GM18867 (cell line): ENCODE measurements around the gene VMAC.
"Not testable (repeated sequence)": the region's sequence is repeated elsewhere in the genome, so short reads cannot be mapped to it uniquely, and the experiment has no call there.

ENCODE experiments used
- ATAC-seq: cut with Tn5 transposase; IDR thresholded peaks from one replicate; pipeline ENCODE4 v1.9.1; 2021; ENCODE audit warnings: mild to moderate bottlenecking, moderate library complexity; ENCODE audit not compliant: unreplicated experiment

The VMAC gene, protein sequence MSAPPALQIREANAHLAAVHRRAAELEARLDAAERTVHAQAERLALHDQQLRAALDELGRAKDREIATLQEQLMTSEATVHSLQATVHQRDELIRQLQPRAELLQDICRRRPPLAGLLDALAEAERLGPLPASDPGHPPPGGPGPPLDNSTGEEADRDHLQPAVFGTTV

GRCh38 chr19:5904352-5905113 is at the start of gene VMAC:
VMAC (plus strand) TSS chr19:5904872; CDS start chr19:5904891, 19 bp downstream.
- ATAC-seq: peak; percentile 74

DNA sequence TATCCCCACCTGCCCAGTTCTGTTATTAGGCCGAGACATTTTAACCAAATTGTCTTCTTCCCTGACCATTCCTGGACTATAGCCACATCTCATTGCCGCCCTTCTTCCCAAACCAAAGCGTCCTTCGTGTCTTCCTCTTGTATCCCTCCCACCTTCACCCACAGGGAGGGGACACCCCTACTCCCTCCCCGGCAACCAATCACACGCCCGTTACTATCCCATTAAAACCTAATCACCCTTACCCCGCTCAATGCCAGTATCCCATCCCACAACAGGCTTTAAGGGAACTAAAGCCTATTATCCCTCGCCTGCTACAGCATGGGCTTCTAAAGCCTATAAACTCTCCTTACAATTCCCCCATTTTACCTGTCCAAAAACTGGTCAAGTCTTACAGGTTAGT is 49.5 kb upstream of the VMAC start:
- ATAC-seq: not testable (repeated sequence)

DNA sequence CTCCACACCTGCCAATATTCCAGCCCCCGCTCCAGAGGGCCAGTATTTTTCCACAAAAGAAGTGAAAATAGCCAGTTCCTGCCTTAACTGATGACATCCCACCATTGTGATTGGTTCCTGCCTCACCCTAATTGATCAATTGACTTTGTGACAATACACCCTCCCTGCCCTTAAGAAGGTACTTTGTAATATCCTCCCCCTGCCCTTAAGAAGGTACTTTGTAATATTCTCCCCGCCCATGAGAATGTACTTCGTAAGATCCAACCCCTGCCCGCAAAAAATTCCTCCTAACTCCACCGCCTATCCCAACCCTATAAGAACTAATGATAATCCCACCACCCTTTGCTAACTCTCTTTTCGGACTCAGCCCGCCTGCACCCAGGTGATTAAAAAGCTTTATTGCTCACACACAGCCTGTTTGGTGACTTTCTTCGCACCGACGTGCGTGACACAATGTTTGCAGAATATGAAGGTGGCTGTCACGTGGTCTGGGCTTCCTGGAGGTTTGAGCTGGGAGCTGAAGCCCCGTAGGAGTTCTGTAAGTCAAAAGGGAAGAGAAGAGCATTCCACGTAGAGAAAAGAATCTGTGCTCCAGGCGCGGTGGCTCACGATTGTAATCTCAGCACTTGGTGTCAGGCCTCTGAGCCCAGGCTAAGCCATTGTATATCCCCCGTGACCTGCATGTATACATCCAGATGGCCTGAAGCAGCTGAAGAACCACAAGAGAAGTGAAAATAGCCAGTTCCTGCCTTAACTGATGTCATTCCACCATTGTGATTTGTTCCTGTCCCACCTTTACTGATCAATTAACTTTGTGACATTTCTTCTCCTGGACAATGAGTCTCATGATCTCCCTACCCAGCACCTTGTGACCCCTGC is 47.2 kb upstream of the VMAC start:
- ATAC-seq: no peak

DNA sequence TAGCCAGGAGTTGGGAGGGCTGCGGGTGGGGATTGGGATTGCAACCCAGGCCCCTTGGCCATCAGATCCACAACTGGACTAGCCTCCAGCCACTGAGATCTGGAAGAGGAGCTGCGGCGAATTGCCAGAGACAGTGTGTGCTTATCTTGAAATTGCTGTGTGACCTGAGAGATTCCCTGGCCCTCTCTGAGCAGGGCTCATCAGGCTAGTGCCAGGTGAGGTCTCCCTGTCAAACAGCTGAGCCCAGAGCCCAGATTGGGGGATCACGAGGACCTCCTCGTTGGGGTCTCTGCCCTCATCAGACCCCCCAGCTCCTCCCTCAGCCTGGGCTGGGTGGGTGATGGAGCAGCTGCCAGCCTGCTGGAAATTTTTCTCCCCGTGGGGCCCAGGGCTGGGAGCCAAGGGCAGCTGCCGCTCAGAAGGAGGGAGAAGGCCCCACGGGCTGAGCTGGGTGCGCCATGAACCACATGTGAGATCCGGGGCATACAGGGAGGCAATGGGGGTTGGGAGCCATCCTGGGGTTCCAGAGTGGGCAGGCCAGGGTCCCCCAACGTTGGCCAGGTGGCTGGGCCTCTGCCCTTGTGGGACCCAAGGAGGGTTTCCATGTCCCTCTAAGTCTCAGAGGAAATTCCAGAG is 41.5 kb upstream of the VMAC start:
- no peak for ATAC-seq

GRCh38 chr19:5864013-5864720 is 40.5 kb upstream of the VMAC start:
- ATAC-seq: no peak

GRCh38 chr19:5864725-5865486 is 39.8 kb upstream of the VMAC start:
- ATAC-seq: no peak

DNA sequence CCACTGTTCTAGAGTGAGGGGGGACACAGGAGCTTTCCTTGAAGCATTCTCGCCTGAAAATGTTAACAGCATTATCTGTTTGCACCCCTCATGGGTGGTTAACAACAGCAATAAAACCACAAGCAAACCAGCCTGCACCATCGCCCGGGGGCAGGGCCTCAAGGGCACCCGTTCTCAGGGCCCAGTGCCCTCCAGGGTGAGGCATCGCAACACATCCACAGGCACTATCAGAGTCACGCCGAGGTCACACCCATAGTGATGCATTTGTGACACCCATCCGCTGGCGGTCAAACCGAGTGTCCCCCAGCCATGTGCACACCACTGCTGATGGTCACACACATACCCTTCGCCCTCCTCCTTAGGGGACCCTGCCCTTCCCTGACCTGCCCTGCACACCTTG is 38.9 kb upstream of the VMAC start:
- ATAC-seq: no peak

- ATAC-seq: no peak
Measured at GRCh38 chr19:5867201-5868136, 37.2 kb upstream of the VMAC start.

- no peak for ATAC-seq
Measured at GRCh38 chr19:5870986-5871394, 33.7 kb upstream of the VMAC start.

DNA sequence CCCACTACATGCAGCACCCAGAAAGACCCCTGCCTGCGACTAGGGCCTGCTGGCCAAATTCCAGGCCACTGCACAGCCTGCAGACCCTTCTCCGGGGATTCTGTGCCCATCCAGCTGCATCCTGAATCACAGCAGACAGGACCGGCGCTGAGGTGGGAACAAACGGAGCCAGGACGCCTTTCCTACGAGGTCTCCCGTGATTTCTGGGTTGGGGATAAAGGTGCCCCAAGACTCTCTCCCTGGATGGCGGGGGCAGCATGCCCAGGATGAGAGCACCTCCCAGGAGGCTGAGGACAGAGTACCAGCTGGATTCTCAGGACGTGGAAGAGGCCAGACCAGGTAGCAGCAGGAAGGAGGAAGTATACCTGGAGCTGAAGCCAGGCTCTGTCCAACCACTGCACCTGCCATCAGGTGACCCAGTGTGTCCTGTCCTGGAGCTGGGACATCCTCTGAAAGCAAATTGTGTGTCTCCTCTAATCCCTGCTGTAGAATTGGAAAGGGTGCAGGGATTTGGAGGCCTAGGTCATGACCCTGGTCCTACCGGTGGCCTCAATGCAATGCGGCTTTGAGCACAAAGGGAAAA is 31.0 kb upstream of the VMAC start:
- no peak for ATAC-seq

DNA sequence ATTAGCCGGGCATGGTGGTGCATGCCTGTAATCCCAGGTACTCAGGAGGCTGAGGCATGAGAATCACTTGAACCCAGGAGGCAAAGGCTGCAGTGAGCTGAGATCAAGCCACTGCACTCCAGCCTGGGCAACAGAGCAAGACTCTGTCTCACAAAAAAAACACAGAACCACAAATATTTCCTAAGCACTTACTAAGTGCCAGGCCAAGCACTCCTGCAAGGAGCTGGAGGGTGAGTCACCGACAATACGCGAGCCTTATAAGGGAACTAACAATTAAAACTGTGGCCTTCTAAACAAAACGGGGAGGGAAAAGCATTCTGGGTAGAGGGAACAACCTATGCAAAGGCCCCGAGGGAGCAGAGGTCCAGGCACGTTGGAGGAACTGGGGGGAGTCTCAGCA is 30.2 kb upstream of the VMAC start:
- ATAC-seq: not testable (repeated sequence)

GRCh38 chr19:5877427-5877826 is 27.2 kb upstream of the VMAC start:
- ATAC-seq: no peak

- ATAC-seq: no peak
Measured at GRCh38 chr19:5877882-5878281, 26.8 kb upstream of the VMAC start.

DNA sequence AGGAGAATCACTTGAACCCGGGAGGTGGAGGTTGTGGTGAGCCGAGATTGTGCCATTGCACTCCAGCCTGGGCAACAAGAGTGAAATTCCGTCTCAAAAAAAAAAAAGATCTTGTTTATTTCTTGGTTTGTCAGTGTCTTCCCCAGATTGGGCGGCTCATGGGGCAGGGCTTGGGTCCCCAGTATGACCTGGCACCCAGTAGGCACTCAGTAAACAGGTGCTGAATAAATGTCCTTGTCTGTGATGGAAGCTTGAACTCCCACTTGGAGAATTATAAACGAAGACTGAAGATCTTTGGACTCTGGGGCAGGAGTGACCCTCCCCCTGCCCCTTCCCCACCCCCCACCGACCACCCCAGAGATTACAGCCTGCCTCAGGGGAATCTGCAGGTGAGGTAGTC is 24.5 kb upstream of the VMAC start:
- no peak for ATAC-seq

DNA sequence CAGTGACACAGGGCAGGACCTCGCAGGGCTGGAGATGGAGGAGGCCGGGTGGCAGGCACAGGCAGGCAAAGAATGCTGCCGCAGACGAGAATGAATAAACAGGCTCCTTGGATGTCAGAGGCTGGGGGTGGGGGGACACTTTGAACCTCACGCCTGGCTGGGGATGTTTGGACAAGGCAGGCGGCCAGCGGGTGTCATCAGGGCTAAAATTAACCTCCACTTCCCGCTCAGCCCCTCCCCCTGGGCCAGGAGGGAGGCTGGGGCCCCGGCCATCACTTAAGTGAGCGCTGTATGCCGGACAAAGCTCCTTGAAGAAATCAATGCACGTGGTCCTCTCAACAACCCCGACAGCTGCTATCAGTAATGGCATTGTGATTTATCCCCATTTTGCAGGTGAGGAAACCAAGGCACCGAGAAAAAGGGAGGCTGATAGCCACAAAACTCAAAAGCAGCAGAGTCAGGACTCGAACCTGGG is 24.0 kb upstream of the VMAC start:
- no peak for ATAC-seq

GRCh38 chr19:5881543-5882299 is 23.0 kb upstream of the VMAC start:
- ATAC-seq: no peak

GRCh38 chr19:5882421-5882968 is 22.2 kb upstream of the VMAC start:
- no peak for ATAC-seq
